ENCODE results near the gene FKBP15.

- TF ChIP-seq, protein P1, sequence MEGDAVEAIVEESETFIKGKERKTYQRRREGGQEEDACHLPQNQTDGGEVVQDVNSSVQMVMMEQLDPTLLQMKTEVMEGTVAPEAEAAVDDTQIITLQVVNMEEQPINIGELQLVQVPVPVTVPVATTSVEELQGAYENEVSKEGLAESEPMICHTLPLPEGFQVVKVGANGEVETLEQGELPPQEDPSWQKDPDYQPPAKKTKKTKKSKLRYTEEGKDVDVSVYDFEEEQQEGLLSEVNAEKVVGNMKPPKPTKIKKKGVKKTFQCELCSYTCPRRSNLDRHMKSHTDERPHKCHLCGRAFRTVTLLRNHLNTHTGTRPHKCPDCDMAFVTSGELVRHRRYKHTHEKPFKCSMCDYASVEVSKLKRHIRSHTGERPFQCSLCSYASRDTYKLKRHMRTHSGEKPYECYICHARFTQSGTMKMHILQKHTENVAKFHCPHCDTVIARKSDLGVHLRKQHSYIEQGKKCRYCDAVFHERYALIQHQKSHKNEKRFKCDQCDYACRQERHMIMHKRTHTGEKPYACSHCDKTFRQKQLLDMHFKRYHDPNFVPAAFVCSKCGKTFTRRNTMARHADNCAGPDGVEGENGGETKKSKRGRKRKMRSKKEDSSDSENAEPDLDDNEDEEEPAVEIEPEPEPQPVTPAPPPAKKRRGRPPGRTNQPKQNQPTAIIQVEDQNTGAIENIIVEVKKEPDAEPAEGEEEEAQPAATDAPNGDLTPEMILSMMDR (conservative IDR thresholded peaks at IDR 0.05; ENCODE audit: low read depth, low read length) = no peak
- TF ChIP-seq RCOR1 (IDR thresholded peaks at IDR 0.05; ENCODE audit: insufficient replicate concordance, low read length) (no peak), MAZ (IDR thresholded peaks at IDR 0.05; ENCODE audit: borderline replicate concordance, low read depth, low read length) (no peak), POLR2A (IDR thresholded peaks at IDR 0.05; ENCODE audit: low read depth, low read length) (no peak), RFX5 (IDR thresholded peaks at IDR 0.05; ENCODE audit: low read depth, low read length) (no peak), MAFK (IDR thresholded peaks at IDR 0.05; ENCODE audit: low read depth, low read length) (no peak)
Measured at GRCh38 chr9:113160571-113160970, 60.5 kb downstream of the FKBP15 start.

All from IMR-90 (cell line).